Activated CD4-positive, alpha-beta T cell treated with anti-CD3 and anti-CD28 coated beads for 4 hours (primary cell): Measurements from ENCODE around the gene SERPINB10.

Experiments
- DNase-seq, 2 donors: peaks; one replicate each; pipeline ENCODE4 v3.0.0-alpha.2; 2020

The SERPINB10 gene, protein sequence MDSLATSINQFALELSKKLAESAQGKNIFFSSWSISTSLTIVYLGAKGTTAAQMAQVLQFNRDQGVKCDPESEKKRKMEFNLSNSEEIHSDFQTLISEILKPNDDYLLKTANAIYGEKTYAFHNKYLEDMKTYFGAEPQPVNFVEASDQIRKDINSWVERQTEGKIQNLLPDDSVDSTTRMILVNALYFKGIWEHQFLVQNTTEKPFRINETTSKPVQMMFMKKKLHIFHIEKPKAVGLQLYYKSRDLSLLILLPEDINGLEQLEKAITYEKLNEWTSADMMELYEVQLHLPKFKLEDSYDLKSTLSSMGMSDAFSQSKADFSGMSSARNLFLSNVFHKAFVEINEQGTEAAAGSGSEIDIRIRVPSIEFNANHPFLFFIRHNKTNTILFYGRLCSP

DNA sequence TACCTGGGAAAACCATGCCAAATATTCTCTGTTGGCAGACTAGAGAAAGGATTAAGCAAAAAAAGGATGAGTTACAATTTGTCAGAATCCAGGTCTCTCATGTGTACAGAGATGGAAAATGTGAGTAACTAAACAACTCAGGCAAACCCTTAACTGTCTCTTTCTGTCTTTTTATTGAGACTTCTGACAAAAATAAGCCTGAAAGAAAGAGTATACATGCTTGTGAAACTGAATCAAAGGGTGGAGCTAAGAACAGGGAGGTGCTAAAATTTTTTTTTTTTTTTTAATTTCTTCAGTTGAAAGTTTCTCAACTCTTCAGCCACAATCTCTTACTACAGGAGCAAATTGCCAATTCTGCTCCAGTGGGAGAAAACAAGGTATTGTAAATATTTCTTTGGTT lies at the start of gene SERPINB10:
SERPINB10 (plus strand) TSS at position 295 of the 400 bp plus-strand sequence. CDS start 7,553 bp downstream, outside the sequence.
- no peak for DNase-seq

DNA sequence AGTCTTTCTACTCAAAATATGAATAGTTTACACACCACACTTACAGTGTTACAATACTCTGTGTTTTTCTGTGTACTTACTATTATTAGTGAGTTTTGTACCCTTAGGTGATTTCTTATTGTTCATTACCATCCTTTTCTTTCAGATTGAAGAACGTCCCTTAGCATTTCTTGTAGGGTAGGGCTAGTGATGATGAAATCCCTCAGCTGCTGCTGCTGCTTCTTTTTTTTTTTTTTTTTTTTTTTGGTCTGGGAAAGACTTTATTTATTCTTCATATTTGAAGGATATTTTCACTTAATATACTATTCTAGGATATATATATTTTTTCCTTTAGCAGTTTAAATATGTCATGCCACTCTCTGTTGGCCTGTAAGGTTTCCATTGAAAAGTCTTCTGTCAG lies 49.3 kb upstream of the SERPINB10 start:
- no peak for DNase-seq

DNA sequence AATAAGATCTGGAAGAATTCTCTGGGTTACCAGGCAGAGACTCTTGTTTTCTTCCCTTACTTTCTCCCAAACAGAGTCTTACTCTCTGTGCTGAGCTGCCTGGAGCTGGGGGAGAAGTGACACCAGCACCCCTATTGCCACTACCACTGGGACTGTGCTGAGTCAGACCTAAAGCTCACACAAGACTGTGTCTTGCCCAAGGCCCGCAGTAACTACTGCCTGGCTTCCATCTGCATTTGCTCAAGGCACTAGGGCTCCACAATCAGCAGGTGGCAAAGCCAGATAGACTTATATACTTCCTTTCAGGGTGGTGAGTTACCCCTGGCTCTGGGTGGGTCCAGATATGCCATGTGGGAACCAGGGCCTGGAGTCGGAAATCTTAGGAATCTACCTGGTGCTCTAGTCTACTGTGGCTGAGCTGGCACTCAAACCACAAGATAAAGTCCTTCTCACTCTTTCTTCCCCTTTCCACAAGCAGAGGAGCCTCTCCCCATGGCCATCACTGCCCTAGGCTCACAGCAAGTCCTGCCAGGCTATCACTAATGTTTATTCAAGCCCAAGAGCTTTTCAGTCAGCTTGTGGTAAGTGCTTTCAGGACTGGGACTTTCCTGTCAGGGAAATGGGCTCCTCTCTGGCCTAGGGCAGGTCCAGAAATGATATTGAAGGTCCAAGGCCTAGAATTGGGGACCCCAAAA lies 47.8 kb upstream of the SERPINB10 start:
- no peak for DNase-seq

DNA sequence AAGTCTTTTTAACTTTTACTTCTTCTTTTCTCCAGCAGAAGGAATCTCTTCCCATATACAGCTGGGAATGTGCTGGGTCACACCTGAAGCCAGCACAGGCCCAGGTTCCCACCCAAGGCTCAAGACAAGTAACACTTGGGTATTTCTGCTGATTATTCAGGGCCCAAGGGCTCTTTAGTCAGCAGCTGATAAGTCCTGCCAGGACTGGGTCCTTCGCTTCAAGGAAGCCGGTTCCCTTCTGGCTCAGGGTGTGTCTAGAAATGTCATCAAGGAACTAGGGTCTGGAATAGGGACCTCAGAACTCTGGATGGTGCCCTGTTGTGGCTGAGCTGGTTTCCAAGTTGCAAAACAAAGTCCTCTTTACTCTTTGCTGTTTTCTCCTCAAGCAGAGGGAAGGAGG lies 47.2 kb upstream of the SERPINB10 start:
- DNase-seq = no peak

DNA sequence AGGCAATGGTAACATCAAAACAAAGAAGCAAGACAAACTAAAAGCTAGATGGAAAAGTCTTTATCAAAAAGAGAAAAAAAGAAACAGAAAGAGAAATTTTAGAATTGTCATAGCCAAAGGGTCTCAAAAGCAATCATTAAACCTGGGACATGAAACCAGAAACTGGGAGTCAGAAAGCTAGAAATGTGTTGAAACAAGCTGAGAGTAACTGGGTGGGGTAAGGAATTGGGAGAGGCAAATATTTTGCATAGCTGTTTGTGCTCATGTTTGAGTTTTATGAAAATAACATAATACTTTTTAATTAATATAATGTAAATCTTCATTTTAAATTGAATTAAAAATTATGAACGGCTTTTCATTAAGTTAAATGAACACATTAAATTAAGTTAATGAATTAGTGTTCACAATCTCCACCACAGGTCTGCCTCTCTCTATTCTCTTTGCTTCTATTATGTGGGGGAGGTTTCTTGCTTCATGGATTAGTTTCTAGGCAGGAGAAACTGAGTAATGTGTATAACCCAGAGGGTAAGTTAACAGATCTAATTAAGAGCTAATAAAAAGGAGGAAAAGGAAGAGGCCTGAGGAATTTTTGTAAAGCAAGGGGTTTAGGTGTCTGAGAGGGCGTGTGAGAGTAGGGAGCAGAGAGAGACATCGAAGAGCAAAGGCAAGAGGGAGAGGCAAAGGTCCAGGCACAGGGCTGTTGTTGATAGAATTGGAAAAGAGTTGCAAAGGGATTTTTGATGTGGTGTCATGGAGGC lies 40.2 kb upstream of the SERPINB10 start:
- DNase-seq = no peak

DNA sequence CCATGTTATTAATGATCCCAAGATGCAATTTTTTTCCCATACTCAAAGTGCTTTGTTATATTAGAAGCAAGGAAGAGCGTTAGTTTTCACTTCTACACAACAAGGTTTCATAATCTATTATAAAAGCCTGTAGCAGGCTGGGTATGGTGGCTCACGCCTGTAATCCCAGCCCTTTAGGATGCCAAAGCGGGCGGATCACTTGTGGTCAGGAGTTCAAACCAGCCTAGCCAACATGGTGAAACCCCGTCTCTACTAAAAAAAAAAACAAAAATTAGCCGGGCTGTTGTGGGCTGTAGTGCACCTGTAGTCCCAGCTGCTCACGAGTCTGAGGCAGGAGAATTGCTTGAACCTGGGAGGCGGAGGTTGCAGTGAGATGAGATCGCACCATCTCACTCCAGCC lies 39.2 kb upstream of the SERPINB10 start:
- no peak for DNase-seq

DNA sequence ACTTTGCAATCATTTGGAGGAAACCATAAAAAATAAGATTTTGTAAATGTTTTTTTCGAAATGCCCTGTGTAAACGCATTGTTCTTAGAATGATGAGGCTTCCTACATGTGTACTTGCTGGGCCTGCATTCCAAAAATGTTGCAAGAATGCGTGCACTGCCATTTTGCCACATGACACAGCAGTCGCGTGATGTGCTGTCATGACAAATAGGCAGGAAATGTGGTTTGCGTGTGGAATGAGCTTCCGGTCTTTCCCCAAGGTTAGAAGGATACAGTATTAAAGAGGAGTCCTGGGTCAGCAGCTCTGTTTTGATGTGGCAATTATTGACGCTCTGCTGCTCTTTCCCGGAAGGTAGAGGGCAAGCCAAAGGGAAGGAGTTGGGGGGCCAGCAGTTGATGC lies 38.4 kb upstream of the SERPINB10 start:
- no peak for DNase-seq

DNA sequence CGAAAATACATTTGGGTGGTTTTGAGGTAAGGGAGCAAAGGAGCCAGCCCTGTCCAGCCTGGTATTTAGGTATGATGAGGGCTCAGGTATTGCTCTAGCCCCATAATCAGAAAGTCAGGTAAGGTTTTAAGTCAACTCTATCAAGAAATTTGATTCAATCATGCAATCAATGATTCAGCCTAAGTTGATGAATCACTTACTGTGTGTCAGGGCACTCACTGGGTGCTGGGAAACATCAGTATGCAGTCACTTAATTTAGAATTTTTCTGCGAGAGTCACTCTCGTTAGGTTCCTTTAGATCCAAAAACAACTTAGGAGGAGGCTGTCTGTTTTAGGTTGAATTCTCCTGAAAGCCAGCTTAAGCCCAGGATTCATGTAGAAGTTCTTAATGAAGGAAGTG lies 37.9 kb upstream of the SERPINB10 start:
- DNase-seq = no peak

DNA sequence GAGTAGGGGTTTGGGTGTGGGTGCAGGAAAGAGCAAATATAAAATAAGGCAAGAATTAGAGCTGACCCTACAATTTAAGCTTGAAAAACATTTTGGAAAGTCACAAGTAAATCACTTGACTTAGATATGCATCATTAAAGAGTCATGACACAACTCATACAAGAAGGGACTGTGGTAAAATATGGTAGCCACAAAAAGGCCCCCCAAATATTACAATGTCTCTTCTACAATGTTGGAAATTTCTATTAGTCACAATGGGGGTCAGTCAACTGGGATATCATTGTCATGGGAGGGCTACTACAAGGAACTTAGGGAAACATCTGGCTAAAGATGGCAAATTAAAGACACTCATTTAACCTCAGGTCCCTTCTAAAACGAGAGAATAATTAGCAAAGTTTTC lies 35.9 kb upstream of the SERPINB10 start:
- DNase-seq = no peak

DNA sequence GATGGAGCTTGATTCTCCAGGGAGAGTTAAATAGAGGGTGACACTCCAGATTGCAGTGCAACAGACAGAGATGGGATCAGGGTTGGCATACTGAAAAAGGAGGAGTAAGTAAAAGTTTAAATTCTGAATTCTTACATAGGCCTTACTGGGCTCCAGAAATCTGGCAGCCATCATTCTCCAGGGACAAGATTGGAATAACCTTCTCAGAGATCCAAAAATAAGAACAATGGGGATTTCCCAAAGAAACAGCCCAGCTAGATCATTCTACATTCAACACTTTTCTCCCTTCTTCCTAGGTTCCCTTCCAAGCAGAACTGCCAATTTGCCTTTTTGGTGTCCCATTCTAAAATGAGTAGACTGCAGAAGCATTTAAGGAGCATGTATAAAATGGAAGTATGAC lies 35.2 kb upstream of the SERPINB10 start:
- no peak for DNase-seq

DNA sequence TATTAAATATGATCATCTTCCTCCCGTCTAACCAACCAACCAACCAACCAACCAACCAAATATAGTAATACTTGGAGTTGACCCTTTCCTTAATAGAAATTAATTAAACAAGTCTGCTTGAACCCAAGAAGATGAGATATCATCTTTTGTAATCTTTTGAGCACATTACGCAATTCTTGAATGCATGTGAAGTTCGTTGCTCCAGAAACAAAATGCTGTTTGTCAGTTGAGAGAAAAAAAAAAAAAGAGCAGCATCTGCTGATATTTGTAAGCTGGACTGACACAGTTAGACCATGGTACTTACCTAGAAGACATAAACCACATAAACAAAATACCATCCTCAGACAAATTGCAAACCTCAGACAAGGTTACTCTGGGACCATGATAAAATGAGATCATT lies 29.4 kb upstream of the SERPINB10 start:
- DNase-seq = no peak

DNA sequence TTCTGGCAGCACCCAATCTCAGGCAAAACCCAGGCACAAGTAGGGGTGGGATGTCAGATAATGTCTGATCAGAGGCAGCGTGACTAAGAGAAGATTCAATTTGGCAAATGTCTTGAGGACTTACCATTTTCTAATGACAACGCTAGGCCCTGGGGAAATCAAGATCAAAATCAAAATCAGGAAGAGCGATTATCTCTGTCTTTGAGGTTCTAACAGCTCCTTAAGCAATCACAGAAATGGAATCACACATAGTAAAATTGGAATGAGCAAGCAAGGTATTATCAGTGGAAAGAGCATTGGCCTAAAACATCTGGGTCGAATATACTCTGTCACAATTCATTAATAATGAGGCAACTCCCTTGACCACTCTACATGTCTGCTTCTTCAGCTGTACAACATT lies 28.8 kb upstream of the SERPINB10 start:
- DNase-seq = no peak

DNA sequence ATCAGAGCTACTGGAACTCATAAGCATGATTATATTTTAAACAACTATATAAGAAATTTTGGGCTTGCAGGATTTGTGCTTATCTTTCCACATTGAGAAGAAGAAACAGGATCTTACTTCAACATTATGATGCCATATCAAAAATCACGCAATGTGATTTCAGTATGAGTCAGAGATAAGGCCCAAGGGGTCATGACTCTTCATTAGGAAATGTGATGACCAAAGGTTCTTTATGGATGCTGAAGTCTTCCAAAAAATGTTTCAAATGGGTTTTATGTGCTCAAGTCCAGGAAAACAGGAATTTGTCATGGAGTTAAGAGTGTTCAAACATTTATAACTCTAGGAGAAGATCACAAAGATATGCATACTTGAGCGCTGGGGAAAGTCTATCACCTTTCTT lies 28.0 kb upstream of the SERPINB10 start:
- DNase-seq = no peak

DNA sequence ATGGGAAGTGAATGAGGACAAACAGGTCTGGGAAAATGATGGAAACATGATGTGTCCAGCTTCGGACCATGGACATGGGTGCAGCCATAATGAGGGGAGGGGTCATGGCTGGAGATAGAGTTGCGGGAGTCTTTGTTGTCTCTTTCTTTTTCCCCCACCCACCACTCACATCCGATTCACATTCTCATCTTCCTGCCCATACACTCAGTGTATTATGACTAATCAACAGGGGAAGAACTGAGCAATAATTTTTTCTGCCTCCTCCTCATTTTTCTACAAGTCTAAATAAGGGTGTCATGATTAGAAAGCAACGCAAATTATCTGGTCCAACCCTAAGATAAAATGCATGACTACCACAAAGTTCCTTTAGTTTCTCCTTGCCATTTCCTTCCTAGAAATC lies 25.9 kb upstream of the SERPINB10 start:
- no peak for DNase-seq

DNA sequence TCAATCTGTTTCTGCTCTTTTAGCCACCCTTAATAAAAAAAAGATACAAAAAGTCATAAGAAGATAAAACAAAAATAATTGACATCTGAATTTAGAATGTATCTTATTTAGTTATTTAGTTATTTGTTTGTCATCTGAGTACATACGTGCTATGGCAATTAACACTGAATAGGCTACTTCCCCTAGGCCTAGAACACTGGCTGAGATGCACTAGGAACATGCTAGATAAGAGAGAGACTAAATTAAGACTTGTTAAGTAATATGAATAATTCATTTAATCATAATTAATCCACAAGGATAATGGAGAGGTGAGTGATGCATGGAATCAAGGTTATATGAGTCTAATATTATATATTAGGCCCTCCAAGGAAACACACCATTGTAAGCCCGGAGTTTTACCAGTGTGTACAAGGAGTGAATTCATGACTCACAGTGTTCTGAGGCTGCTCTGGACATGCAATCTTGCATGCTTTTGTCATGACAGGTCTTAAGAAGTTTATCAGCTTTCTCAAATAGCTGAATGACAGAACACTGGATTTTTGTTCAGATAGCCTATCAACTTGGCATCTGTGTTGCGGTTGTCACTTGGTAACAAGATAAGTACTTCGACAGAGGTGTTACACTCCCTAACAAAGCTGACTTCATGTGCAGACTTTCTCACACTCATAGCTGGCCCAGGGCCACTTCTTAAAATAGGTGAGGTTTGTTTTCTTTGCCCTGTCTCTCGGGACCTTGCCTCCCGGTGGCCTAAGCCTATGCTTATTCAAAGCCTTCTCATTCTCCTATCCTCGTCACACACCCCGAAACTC lies 25.2 kb upstream of the SERPINB10 start:
- no peak for DNase-seq

DNA sequence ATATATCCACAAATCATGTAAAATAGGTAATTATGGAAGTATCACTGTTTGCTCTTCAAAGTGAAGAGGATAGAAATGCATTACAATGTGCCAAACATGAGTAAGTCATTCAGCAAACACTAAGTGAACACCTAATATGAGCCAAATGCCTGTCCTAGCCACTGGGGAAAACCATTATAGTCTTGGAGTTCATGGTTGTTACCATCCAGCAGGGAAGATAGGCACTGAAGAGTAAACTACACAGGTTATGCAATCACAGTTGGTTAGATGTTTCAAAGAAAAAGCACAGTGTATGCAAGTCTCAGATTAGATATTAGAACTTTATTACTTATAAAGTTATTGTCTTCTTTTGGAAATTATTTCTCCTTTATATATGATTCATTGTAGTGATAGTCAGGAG lies 24.1 kb upstream of the SERPINB10 start:
- no peak for DNase-seq

DNA sequence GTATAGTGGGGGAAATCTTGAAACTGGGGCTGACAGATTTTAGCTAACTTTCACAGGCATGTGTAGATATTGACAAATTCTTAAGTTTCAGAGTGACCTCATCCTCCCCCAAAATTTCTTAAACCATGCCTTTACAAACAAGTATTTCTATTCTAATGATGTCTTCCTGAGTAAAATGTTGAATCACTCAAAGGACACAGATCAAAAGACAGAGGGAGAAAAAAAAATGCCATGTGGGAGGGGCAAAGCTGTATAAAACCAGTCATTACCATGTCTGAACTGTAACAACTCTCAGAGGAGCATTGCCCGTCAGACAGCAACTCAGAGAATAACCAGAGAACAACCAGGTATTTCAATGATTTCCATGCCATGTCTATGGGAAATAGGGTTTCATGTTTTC lies 20.3 kb upstream of the SERPINB10 start, which contains the start of gene SERPINB2:
SERPINB2 (plus strand) TSS at position 282 of the 400 bp plus-strand sequence. CDS start 3,740 bp downstream, outside the sequence.
- DNase-seq = no peak

DNA sequence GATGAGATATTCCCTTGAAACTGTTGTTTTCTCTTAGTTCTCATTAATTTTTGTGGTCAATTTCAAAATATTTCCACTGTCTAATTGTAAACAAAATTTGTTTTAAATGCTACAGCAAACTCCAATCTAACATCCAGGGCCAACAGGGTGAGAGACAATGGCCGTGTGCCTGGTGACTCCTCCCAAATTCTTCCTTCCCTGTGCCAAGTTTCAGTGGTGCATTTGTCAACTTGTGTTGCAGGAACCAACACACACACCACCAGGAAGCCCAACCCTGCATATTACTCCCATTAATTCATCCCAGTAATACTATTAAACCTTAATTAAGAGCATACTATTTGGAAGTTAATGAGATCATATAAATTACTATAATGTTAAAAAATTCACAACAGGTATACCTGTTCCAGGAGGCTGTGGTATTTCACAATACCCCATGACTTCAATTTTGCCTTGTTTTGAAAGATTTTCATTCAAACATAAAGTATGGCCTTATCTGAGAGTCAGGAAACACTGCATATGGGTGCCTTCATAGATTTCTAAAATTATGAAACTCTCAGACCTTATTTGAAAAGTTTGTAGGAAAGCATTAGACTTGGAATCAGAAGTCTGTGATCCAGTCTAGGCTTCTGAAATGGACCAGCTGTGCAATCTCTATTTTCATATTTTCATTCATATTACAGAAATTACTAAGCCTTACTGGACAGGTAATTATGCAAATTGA lies 19.1 kb upstream of the SERPINB10 start:
- DNase-seq = no peak

DNA sequence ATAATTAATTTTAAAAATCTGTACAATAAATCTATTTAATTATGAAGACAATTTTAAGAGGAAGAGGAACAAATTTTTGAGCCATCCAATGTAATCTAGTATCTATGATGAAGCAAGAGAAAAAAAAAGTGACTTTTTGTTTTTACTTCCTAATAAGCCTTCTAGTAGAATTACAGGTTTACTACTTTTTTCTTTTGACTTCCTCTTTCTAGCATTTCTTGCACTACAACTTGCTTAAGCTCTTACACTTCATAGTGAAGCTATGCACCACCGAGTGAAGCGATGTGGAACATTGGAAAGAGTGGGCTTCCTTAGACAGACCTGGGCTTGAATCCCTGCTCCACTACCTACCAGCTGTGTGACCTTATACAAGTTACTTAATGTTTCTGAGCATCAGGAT lies 18.1 kb upstream of the SERPINB10 start:
- DNase-seq = no peak

DNA sequence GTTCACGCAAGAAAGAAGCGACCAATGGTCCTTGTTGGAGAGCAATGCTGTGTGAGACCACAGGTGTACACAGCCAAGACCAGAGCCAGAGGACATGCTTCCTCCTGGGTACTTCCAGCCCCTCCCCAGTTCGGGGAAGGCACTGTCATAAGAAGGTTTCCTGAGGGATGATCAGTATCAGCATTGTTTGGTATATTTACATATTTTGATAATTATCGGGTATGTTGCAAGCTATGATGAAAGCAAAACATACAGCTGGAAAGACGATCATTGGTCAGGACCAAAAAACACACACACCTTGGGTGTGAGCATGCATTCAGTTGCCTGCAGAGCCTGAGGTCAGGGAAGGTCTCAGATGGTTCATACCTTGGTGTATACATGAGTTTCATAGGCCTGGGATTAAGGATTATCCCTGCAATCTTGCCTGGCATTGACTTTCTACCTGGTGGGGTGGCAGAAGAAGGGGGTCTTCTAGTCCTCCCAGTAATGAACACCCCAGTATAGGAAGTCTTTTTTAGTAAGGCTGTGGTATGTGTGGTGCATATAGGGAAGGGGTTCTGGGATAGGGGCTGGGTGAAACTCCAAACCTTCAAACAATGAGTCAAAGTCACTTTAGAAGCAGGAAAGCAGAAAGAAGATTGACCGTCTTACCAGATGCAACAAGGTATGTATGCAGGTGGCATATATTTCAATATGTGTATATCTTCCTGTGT lies 17.4 kb upstream of the SERPINB10 start:
- no peak for DNase-seq

DNA sequence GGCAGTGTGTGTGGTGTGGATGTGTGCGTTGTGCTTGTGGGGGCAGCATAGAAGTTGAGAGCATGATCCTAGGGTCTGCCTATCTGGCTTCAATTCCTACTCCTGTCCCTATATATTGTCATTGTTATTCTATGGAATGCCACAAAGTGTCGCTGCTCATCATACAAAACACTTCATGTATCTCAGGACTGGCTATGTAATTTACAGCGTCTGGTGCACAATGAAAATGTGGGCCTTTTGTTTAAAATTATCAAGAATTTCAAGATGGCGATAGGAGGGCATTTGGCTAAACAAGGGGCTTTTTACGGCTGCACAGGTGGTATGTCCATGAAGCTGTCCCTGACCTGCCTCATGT lies 16.8 kb upstream of the SERPINB10 start:
- DNase-seq = no peak

DNA sequence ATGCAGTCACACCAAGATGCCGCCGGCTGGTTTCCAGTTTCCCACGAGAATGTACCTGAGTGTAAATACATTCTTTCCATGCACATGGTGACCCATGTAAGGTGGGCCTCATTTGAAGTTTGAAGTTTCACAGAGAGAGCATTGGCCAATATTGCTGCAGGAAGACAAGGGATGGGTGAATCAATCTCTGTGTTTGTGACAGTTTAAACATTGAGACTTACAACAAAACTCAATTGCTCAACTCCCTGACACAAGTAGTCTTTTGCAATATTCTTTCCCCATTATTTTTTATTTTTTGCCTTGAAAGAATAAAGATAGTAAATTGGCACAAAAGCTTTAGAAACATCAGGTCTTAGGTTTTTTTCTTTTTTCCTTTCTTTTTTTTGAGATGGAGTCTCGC lies 15.2 kb upstream of the SERPINB10 start:
- no peak for DNase-seq
